H1 (cell line): ENCODE results near the gene BABAM2. TPM values are rescaled to one million over a fixed set of nuclear protein-coding genes. Genes with fewer than 3 reads are reported as not detected.

Experiments
- CTCF ChIA-PET: fragments of 300-600 bp; sonication (Branson Sonifier 250); formaldehyde crosslinking; loops from one replicate; lab custom pipeline; 2021; ENCODE audit not compliant: partially characterized antibody; lab: Charles Lee
- POLR2A ChIA-PET: fragments of 300-600 bp; sonication (Branson Sonifier 250); formaldehyde crosslinking; loops from one replicate; lab custom pipeline; 2021; ENCODE audit warnings: inconsistent platforms; ENCODE audit not compliant: partially characterized antibody; lab: Charles Lee
- DNase-seq, 2 experiments: peaks; one replicate each; pipeline versions ENCODE4 v3.0.0 to v3.0.0-alpha.2; 2010 to 2022; ENCODE audit warnings: low spot score in 2 of 2, low read depth in 1 of 2, mixed read lengths in 1 of 2
- FAIRE-seq: peaks from 2 replicates; lab custom pipeline; 2011; peaks lifted over from hg19 to GRCh38; lab: Jason Lieb, UNC
- H2AFZ ChIP-seq: 2 replicates; pipeline ENCODE4 v1.8.1; 2012; ENCODE audit warnings: low read length, inconsistent platforms
- H2AK5ac ChIP-seq: 2 replicates; pipeline ENCODE4 v1.6.1; 2013; ENCODE audit warnings: low read depth, low read length
- H2BK120ac ChIP-seq: replicated peaks from 2 replicates; pipeline ENCODE3; 2013; ENCODE audit warnings: low read depth, low read length, inconsistent platforms
- H2BK12ac ChIP-seq: 2 replicates; pipeline ENCODE4 v1.6.1; 2013; ENCODE audit warnings: low read depth, low read length
- H2BK15ac ChIP-seq: 2 replicates; pipeline ENCODE4 v1.6.1; 2013; ENCODE audit warnings: low read length
- H2BK20ac ChIP-seq: 2 replicates; pipeline ENCODE4 v1.6.1; 2013; ENCODE audit warnings: low read length
- H2BK5ac ChIP-seq: 2 replicates; pipeline ENCODE4 v1.6.1; 2013; ENCODE audit warnings: low read depth, low read length
- H3K14ac ChIP-seq: 2 replicates; pipeline ENCODE4 v1.6.1; 2013; ENCODE audit warnings: inconsistent platforms; ENCODE audit not compliant: insufficient read length
- H3K18ac ChIP-seq: 2 replicates; pipeline ENCODE4 v1.6.1; 2013; ENCODE audit warnings: low read length; ENCODE audit errors: extremely low read depth
- H3K23ac ChIP-seq: 2 replicates; pipeline ENCODE4 v1.6.1; 2013; ENCODE audit warnings: inconsistent platforms; ENCODE audit not compliant: insufficient read length
- H3K23me2 ChIP-seq: 2 replicates; pipeline ENCODE4 v1.6.1; 2013; ENCODE audit warnings: low read depth, low read length
- H3K27ac ChIP-seq: 2 replicates; pipeline ENCODE4 v1.6.1; 2011; ENCODE audit warnings: low read depth, low read length, inconsistent platforms
- H3K27me3 ChIP-seq, 4 experiments: replicated peaks in 1 of 4; 1 replicate in 1 of 4; 2 replicates in 3 of 4; pipeline versions ENCODE4 v1.6.1 to v1.8.1; 2011 to 2013; ENCODE audit warnings: low read length in 3 of 4, mild to moderate bottlenecking in 3 of 4, inconsistent platforms in 2 of 4, mixed read lengths in 2 of 4, moderate library complexity in 1 of 4; ENCODE audit not compliant: control insufficient read depth in 3 of 4, insufficient read depth in 3 of 4; ENCODE audit errors: extremely low read depth in 1 of 4
- H3K36me3 ChIP-seq, 4 experiments: 2 replicates each; pipeline versions ENCODE4 v1.6.1 to v1.8.1; 2011 to 2013; ENCODE audit warnings: mild to moderate bottlenecking in 4 of 4, low read length in 3 of 4, moderate library complexity in 2 of 4, control low read depth in 1 of 4, inconsistent platforms in 1 of 4; ENCODE audit not compliant: insufficient read depth in 4 of 4, control insufficient read depth in 2 of 4
- H3K4ac ChIP-seq: replicated peaks from 2 replicates; pipeline ENCODE3; 2013; ENCODE audit warnings: low read length, low read depth, mixed read lengths, inconsistent platforms; ENCODE audit not compliant: insufficient read length
- H3K4me1 ChIP-seq, 4 experiments: replicated peaks in 1 of 4; 1 replicate in 1 of 4; 2 replicates in 3 of 4; pipeline versions ENCODE4 v1.6.1 to v1.8.1; 2011 to 2013; ENCODE audit warnings: low read length in 3 of 4, inconsistent platforms in 2 of 4, mixed read lengths in 1 of 4; ENCODE audit not compliant: insufficient read depth in 4 of 4, control insufficient read depth in 3 of 4
- H3K4me2 ChIP-seq, 2 experiments: 2 replicates each; pipeline versions ENCODE4 v1.6.1 to v1.8.1; 2011 to 2013; ENCODE audit warnings: low read depth in 2 of 2, low read length in 2 of 2, control low read depth in 1 of 2, inconsistent platforms in 1 of 2, mild to moderate bottlenecking in 1 of 2; ENCODE audit not compliant: insufficient read depth in 1 of 2
- H3K4me3 ChIP-seq, 4 experiments: fragments of 200-600, 300-600 bp in 1 of 4; sonication (generic), shearing (Covaris generic), sonication (Bioruptor Twin) in 1 of 4; 2 replicates each; pipeline versions ENCODE4 v1.5.1 to v1.8.1; 2011 to 2016; ENCODE audit warnings: low read length in 4 of 4, low read depth in 3 of 4, control low read depth in 2 of 4, inconsistent platforms in 2 of 4, mild to moderate bottlenecking in 2 of 4, mixed read lengths in 1 of 4, moderate library complexity in 1 of 4; ENCODE audit not compliant: insufficient read depth in 2 of 4; ENCODE audit errors: extremely low read depth in 1 of 4
- H3K56ac ChIP-seq: replicated peaks from 2 replicates; pipeline ENCODE3; 2013; ENCODE audit warnings: low read depth, mild to moderate bottlenecking, mixed read lengths, low read length, inconsistent platforms; ENCODE audit not compliant: insufficient read length
- H3K79me1 ChIP-seq: 2 replicates; pipeline ENCODE4 v1.6.1; 2013; ENCODE audit warnings: low read depth, low read length, control low read depth
- H3K79me2 ChIP-seq, 2 experiments: 2 replicates each; pipeline versions ENCODE4 v1.6.1 to v1.8.1; 2012 to 2013; ENCODE audit warnings: low read length in 2 of 2, mild to moderate bottlenecking in 2 of 2, inconsistent platforms in 1 of 2; ENCODE audit not compliant: insufficient read depth in 2 of 2, control insufficient read depth in 1 of 2
- H3K9ac ChIP-seq, 4 experiments: replicated peaks in 1 of 4; 1 replicate in 1 of 4; 2 replicates in 3 of 4; pipeline versions ENCODE4 v1.6.1 to v1.8.1; 2011 to 2013; ENCODE audit warnings: low read depth in 3 of 4, low read length in 3 of 4, control low read depth in 2 of 4, mild to moderate bottlenecking in 2 of 4, moderate library complexity in 2 of 4, inconsistent platforms in 1 of 4; ENCODE audit errors: extremely low read depth in 1 of 4
- H3K9me3 ChIP-seq, 2 experiments: 2 replicates each; pipeline versions ENCODE4 v1.6.1 to v1.8.1; 2012 to 2013; ENCODE audit warnings: mild to moderate bottlenecking in 2 of 2, moderate library complexity in 2 of 2, control low read depth in 1 of 2, inconsistent platforms in 1 of 2, low read depth in 1 of 2, low read length in 1 of 2, mixed read lengths in 1 of 2; ENCODE audit not compliant: insufficient read depth in 2 of 2
- H4K20me1 ChIP-seq, 2 experiments: replicated peaks in 1 of 2; 2 replicates each; pipeline versions ENCODE3 to v1.8.1; 2011 to 2013; ENCODE audit warnings: inconsistent platforms in 2 of 2, low read length in 2 of 2, mild to moderate bottlenecking in 1 of 2; ENCODE audit not compliant: insufficient read depth in 2 of 2, control insufficient read depth in 1 of 2
- H4K5ac ChIP-seq: 2 replicates; pipeline ENCODE4 v1.6.1; 2013; ENCODE audit warnings: low read length, low read depth, mixed read lengths, inconsistent platforms; ENCODE audit not compliant: insufficient read length
- H4K8ac ChIP-seq: 2 replicates; pipeline ENCODE4 v1.8.0; 2013; ENCODE audit warnings: mild to moderate bottlenecking, moderate library complexity, low read length, inconsistent platforms; ENCODE audit not compliant: insufficient read depth; ENCODE audit errors: extremely low read depth
- H4K91ac ChIP-seq: replicated peaks from 2 replicates; pipeline ENCODE3; 2013; ENCODE audit warnings: low read length, mixed read lengths, inconsistent platforms; ENCODE audit not compliant: insufficient read length
- TAF7 ChIP-seq: optimal IDR thresholded peaks from 2 replicates; pipeline ENCODE3; 2011; ENCODE audit warnings: low read depth, mild to moderate bottlenecking, inconsistent platforms, low read length, moderate library complexity, borderline replicate concordance
- WGBS, 2 experiments: shearing (Covaris generic) in 1 of 2; methylation state at CpG; one replicate each; pipeline versions ENCODE4 v1.1.6 to v1.1.7; 2013 to 2015; ENCODE audit warnings: low lambda C conversion rate in 2 of 2, mixed read lengths in 2 of 2, inconsistent platforms in 1 of 2, low coverage in 1 of 2, missing lambda C conversion rate in 1 of 2; ENCODE audit not compliant: insufficient replicate concordance in 2 of 2, insufficient coverage in 1 of 2, insufficient read length in 1 of 2; ENCODE audit errors: extremely low coverage in 1 of 2, missing lambda C conversion rate in 1 of 2; 5-methylcytosine and 5-hydroxymethylcytosine counted together
- polyA plus RNA-seq, 7 experiments: library from polyadenylated mRNA; depleted of rRNA in 3 of 7; stranded (reverse) in 5 of 7; unstranded in 2 of 7; fragments of >200 nt in 5 of 7; fragments of 200-250 nt in 2 of 7; gene quantifications; 1 replicate in 5 of 7; 2 replicates in 1 of 7; 4 replicates in 1 of 7; pipeline versions ENCODE4 v1.2.1 to v1.2.3, GENCODE V29; 2011 to 2013; ENCODE audit warnings: missing spikeins in 2 of 7, mixed read lengths in 2 of 7
- total RNA-seq: library from RNA; stranded (reverse); fragmentation: NEBNext Ultra II Directional; extraction: Animal tissue kit (Norgen Biotek cat#: 25700); gene quantifications from 2 replicates; pipeline ENCODE4 v1.2.1, GENCODE V29; 2021

BABAM2 gene
- total and polyA plus RNA-seq, 2 of the 8 experiments (the other 6 are each of a cell fraction or from before 2014, with no cell fraction given) = 15.8 to 20.9 TPM

GRCh38 chr2:28326469-28326805 is 435.9 kb downstream of the BABAM2 start:
- Histone ChIP-seq H3K4me3 (no peak overlapping the region), H3K27me3 (no peaks in the 10 kb centered on the region), H3K56ac (no peak overlapping the region), H3K79me1 (no peaks in the 10 kb centered on the region), H4K91ac (peak overlapping the region; percentile 25), H2BK20ac (no peak overlapping the region), H4K20me1 (no peaks in the 10 kb centered on the region), H3K23me2 (no peaks in the 10 kb centered on the region), H2BK120ac (no peak overlapping the region), H2AFZ (no peak overlapping the region), H4K8ac (no peak overlapping the region), H3K23ac (no peak overlapping the region), H4K5ac (no peak overlapping the region), H2BK15ac (no peak overlapping the region), H3K36me3 (no peaks in the 10 kb centered on the region), H3K9me3 (no peaks in the 10 kb centered on the region), H3K79me2 (no peaks in the 10 kb centered on the region), H2BK5ac (0 out of 2 replicates have a peak overlapping the region, but pooled peaks have one; percentile 49), H3K4me2 (no peak overlapping the region), H3K9ac (no peak overlapping the region), H2AK5ac (no peak overlapping the region; the same call in 1 of the 2 replicates), H3K4ac (no peak overlapping the region), H3K4me1 (peaks cover 7 to 29% (median 17%) of the 10 kb centered on the region in 4 experiments), H3K27ac (no peak overlapping the region), H3K18ac (no peak overlapping the region), H2BK12ac (0 out of 2 replicates have a peak overlapping the region, but pooled peaks have one; percentile 39), H3K14ac (no peak overlapping the region)
- DNase-seq = no peak
- ChIA-PET POLR2A (interaction anchor here (1.2 kb wide), 1 partner anchor 66 kb away, joined by 3 read pairs; the partner anchor contains the start of gene FOSL2), CTCF (interaction anchor here (1.1 kb wide), 1 partner anchor 10 kb away, joined by 3 read pairs; no protein-coding TSS in a partner anchor)
- 98% methylated on average over 4 of the region's 4 CpGs; no CpG with 5 or more reads in 1 of the 2 experiments for WGBS, 2 experiments
- no peak for FAIRE-seq
- no peak for TF ChIP-seq TAF7
